NCI-H748 (cell line): ENCODE data around the gene BCAS3.

ENCODE experiments used
- DNase-seq: peaks from one replicate; lab custom pipeline; 2025; ENCODE audit not compliant: unreplicated experiment; lab: John Stamatoyannopoulos, UW

The BCAS3 gene

GRCh38 chr17:61280338-61280737 lies 602.7 kb downstream of the BCAS3 start:
- no peak for DNase-seq

GRCh38 chr17:61280851-61281250 lies 603.2 kb downstream of the BCAS3 start:
- DNase-seq, result no peak

GRCh38 chr17:61282377-61282776 lies 604.7 kb downstream of the BCAS3 start:
- DNase-seq, result no peak

GRCh38 chr17:61283043-61283442 lies 605.4 kb downstream of the BCAS3 start:
- DNase-seq, result no peak

- DNase-seq, result no peak
Observed at GRCh38 chr17:61284174-61284573, 606.5 kb downstream of the BCAS3 start.

GRCh38 chr17:61284746-61285145 lies 607.1 kb downstream of the BCAS3 start:
- no peak for DNase-seq

GRCh38 chr17:61285526-61286320 lies 608.1 kb downstream of the BCAS3 start:
- DNase-seq, result no peak

- no peak for DNase-seq
Observed at GRCh38 chr17:61286449-61286848, 608.8 kb downstream of the BCAS3 start.

- DNase-seq, result no peak
Observed at GRCh38 chr17:61289408-61290385, 612.0 kb downstream of the BCAS3 start.

- DNase-seq, result no peak
Observed at GRCh38 chr17:61291451-61292285, 614.0 kb downstream of the BCAS3 start.

GRCh38 chr17:61294286-61294685 lies 616.6 kb downstream of the BCAS3 start:
- DNase-seq, result no peak

GRCh38 chr17:61294777-61295176 lies 617.1 kb downstream of the BCAS3 start:
- DNase-seq, result no peak

- DNase-seq, result no peak
Observed at GRCh38 chr17:61296058-61296457, 618.4 kb downstream of the BCAS3 start.

GRCh38 chr17:61299517-61300513 lies 622.2 kb downstream of the BCAS3 start:
- no peak for DNase-seq

- DNase-seq, result no peak
Observed at GRCh38 chr17:61302953-61303816, 625.5 kb downstream of the BCAS3 start.

- no peak for DNase-seq
Observed at GRCh38 chr17:61303817-61304096, 626.1 kb downstream of the BCAS3 start.

GRCh38 chr17:61305024-61305423 lies 627.4 kb downstream of the BCAS3 start:
- no peak for DNase-seq

- no peak for DNase-seq
Observed at GRCh38 chr17:61306003-61306402, 628.4 kb downstream of the BCAS3 start.
